Left lung (tissue), 10 donors: ENCODE measurements around the gene FAH. TPM values are rescaled to one million over a fixed set of nuclear protein-coding genes. Genes with fewer than 3 reads are reported as not detected.

Source experiments
- ATAC-seq: fragments of 200-7000 bp; cut with Tn5 transposase; one replicate; pipeline ENCODE4 v1.9.1; 2020; ENCODE audit warnings: moderate library complexity
- DNase-seq, 4 donors: peaks; one replicate each; pipeline ENCODE4 v3.0.0-alpha.2; 2013 to 2020
- H3K27ac ChIP-seq, 2 donors: fragments of 200-600 bp; sonication (generic) in 1 of 2; one replicate each; pipeline versions ENCODE4 v1.5.0 to v1.8.0; 2020 to 2021
- H3K27me3 ChIP-seq, 2 donors: fragments of 200-600 bp; sonication (generic) in 1 of 2; one replicate each; pipeline versions ENCODE4 v1.5.0 to v1.8.0; 2020 to 2021
- H3K36me3 ChIP-seq, 2 donors: fragments of 200-600 bp; sonication (generic) in 1 of 2; one replicate each; pipeline versions ENCODE4 v1.5.0 to v1.8.0; 2020 to 2021
- H3K4me1 ChIP-seq, 2 donors: fragments of 200-600 bp; one replicate each; pipeline ENCODE4 v1.8.0; 2021
- H3K4me3 ChIP-seq, 2 donors: fragments of 200-600 bp; sonication (generic) in 1 of 2; one replicate each; pipeline versions ENCODE4 v1.5.0 to v1.8.0; 2020 to 2021; ENCODE audit warnings: mild to moderate bottlenecking in 1 of 2
- H3K9me3 ChIP-seq, 2 donors: fragments of 200-600 bp; sonication (generic) in 1 of 2; one replicate each; pipeline versions ENCODE4 v1.5.0 to v1.8.0; 2020 to 2021
- intact Hi-C, 2 donors: fragments of 100-400 bp; cut with DNase I; formaldehyde crosslinking; loops; one replicate each; pipeline versions ENCODE4 v1.11.2 to v1.14.2; 2022
- polyA plus RNA-seq, 6 donors: library from polyadenylated mRNA; unstranded; fragments of 120-200 nt; gene quantifications; one replicate each; pipeline ENCODE4 v1.2.1, GENCODE V29; 2013; ENCODE audit not compliant: insufficient read length in 6 of 6
- total RNA-seq, 2 donors: library from RNA; stranded (reverse); fragmentation: NEBNext Ultra II Directional; extraction: Animal tissue kit (Norgen Biotek cat#: 25700); gene quantifications; one replicate each; pipeline ENCODE4 v1.2.1, GENCODE V29; 2021
- TF ChIP-seq, protein P1 (sequence below), 2 donors: fragments of 200-600 bp; sonication (generic) in 1 of 2; IDR thresholded peaks; one replicate each; pipeline versions ENCODE4 v1.5.0 to v1.8.0; 2021; ENCODE audit warnings: antibody characterized with exemption in 2 of 2
- donor health status: DM: no; HTN: yes; CAD: no.
- donor health status: DM: no; HTN: no; CAD: no.

FAH gene
- total and polyA plus RNA-seq, 8 donors: 50.2 to 68.7 (median 55.7) TPM

DNA sequence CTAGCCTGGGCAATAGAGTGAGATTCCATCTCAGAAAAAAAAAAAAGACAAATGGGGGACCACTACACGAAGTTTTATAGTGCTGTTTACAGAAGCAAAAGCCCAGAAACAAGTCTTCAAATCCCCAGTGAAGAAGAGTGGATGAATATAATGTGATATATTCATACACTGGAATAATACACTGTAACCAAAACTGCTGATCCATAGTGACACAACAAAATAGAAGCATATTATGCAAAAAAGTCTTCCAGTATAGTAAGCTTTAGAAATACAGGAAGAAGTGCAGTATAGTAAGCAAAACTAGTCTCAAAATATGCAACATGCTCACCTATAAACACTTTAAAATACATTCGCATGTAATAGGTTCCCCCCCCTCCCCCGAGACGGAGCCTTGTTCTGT, 11.9 kb upstream of the FAH start:
- Histone ChIP-seq H3K36me3 (peaks cover 0 to 20% of the 10 kb centered on the region in 2 donors), H3K27ac (no peak overlapping the region), H3K9me3 (no peaks in the 10 kb centered on the region), H3K4me1 (no peaks in the 10 kb centered on the region), H3K27me3 (no peaks in the 10 kb centered on the region), H3K4me3 (no peak overlapping the region)
- intact Hi-C loops: no loop called here
- ATAC-seq (no peak), DNase-seq (no peak)
- TF ChIP-seq, protein P1, sequence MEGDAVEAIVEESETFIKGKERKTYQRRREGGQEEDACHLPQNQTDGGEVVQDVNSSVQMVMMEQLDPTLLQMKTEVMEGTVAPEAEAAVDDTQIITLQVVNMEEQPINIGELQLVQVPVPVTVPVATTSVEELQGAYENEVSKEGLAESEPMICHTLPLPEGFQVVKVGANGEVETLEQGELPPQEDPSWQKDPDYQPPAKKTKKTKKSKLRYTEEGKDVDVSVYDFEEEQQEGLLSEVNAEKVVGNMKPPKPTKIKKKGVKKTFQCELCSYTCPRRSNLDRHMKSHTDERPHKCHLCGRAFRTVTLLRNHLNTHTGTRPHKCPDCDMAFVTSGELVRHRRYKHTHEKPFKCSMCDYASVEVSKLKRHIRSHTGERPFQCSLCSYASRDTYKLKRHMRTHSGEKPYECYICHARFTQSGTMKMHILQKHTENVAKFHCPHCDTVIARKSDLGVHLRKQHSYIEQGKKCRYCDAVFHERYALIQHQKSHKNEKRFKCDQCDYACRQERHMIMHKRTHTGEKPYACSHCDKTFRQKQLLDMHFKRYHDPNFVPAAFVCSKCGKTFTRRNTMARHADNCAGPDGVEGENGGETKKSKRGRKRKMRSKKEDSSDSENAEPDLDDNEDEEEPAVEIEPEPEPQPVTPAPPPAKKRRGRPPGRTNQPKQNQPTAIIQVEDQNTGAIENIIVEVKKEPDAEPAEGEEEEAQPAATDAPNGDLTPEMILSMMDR (IDR thresholded peaks at IDR 0.05): no peak

DNA sequence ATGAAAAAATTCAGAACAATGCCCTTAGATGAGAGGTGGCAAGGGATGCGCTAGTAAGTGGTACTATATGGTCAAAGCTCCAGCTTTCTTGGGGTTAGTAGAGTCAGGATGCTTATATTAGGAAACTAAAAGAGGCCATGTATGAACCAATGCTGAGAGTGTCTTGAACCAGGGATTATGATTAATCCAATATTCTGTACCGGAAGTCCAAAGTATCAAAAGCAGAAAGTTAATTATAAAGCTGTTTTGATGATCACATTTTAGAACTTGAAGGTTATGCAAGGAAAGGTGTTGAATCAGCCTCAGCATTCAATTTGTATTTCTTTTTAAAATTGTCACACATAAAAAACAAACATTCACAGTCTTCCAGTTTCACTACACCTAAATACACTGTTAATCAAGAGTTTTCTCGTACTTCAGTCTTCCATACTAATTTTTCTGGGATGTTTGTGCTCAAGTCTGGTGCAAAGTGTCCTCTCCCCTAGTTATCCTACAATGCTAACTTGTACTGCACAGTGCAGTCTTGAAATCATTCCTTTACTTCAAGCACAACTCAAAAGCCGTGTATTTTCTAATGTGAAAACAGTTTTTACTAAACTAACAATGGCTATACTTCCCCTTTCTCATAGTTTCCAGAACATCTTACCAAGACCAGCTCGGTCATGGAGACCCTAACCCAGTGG, 10.7 kb upstream of the FAH start:
- Histone ChIP-seq H3K9me3 (no peaks in the 10 kb centered on the region), H3K27me3 (no peaks in the 10 kb centered on the region), H3K27ac (no peak overlapping the region), H3K4me1 (no peaks in the 10 kb centered on the region), H3K4me3 (no peak overlapping the region), H3K36me3 (peaks cover 0 to 9% of the 10 kb centered on the region in 2 donors)
- intact Hi-C loops: no loop called here
- ATAC-seq (no peak), DNase-seq (no peak)
- TF ChIP-seq, protein P1 (IDR thresholded peaks at IDR 0.05): no peak

DNA sequence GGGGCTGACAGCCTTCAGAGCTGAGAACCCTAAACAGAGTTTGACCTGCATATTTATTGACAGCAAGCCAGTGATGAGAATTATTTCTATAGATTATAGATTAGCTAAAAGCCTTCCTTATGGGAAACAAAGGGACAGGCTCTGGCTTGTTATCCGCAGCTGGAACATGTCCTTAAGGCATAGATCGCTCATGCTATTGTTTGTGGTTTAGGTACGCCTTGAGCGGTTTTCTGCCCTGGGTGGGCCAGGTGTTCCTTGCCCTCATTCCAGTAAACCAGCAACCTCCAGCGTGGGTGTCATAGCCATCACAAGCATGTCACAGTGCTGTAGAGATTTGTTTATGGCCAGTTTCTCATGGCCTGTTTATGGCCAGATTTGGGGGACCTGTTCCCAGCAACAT, 10.2 kb upstream of the FAH start:
- no peaks in the 10 kb centered on the region for H3K9me3 ChIP-seq
- TF ChIP-seq, protein P1 (IDR thresholded peaks at IDR 0.05): no peak
- ATAC-seq (no peak), DNase-seq (no peak)
- no peak overlapping the region for H3K27ac ChIP-seq
- peaks cover 0 to 3% of the 10 kb centered on the region in 2 donors for H3K36me3 ChIP-seq
- no peaks in the 10 kb centered on the region for H3K27me3 ChIP-seq
- no peaks in the 10 kb centered on the region for H3K4me1 ChIP-seq
- H3K4me3 ChIP-seq: no peak overlapping the region
- intact Hi-C loops: no loop called here

DNA sequence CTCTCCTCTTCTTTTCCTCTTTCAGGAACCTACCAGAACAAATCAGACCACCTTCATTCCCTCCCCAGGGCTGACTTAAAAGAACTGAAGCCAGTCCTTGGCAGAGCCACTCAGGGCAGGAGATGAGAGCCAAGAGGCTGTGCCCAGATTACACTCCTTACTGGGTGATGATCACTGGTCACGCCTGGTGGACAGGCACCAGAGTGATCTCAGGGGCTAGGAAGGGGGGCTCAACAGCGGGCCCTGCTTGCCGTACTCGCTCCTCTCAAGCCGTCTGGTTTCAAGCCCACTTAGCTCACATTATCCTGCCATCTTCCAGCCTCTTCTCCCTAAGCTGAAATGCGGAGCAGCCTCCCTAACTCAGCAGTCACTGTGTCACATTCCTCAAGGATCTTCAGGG, 1.7 kb upstream of the FAH start:
- Histone ChIP-seq H3K9me3 (no peaks in the 10 kb centered on the region), H3K4me3 (no peak overlapping the region), H3K36me3 (no peaks in the 10 kb centered on the region), H3K27me3 (no peaks in the 10 kb centered on the region), H3K4me1 (peaks cover 9 to 34% of the 10 kb centered on the region in 2 donors), H3K27ac (no peak overlapping the region)
- ATAC-seq: no peak
- TF ChIP-seq, protein P1 (IDR thresholded peaks at IDR 0.05): no peak
- DNase-seq: no peak
- intact Hi-C loops: no loop called here

GRCh38 chr15:80151576-80151975, 1.2 kb upstream of the FAH start:
- Histone ChIP-seq H3K4me1 (peaks cover 9 to 38% of the 10 kb centered on the region in 2 donors), H3K27ac (peak overlapping the region in 1 of 2 donors; percentile 67), H3K4me3 (no peak overlapping the region), H3K36me3 (no peaks in the 10 kb centered on the region), H3K27me3 (no peaks in the 10 kb centered on the region), H3K9me3 (no peaks in the 10 kb centered on the region)
- TF ChIP-seq, protein P1 (IDR thresholded peaks at IDR 0.05): no peak
- DNase-seq (no peak), ATAC-seq (no peak)
- intact Hi-C loops: no loop called here
